ENCODE results near the gene UFD1.

DNA sequence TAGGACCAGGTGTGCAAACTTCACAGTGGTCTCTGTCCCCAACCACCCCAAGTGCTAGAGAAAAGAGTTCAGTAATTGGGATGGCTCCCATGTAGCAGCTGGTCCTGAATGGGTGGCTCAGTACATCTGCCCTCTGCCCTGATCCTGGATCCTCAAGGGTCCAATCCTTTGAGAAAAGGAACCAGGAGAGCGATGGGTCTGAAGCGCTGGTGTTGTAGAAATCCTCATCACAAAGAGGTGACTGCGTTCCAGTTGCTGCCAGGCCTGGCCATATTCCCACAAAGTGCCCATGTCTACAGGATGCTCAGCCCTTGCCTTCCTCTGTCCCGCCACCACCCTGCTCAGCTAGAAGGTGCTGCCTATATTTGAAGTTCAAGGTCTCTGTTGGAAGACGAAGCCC, 25.3 kb downstream of the UFD1 start:
- TF ChIP-seq, protein P1, sequence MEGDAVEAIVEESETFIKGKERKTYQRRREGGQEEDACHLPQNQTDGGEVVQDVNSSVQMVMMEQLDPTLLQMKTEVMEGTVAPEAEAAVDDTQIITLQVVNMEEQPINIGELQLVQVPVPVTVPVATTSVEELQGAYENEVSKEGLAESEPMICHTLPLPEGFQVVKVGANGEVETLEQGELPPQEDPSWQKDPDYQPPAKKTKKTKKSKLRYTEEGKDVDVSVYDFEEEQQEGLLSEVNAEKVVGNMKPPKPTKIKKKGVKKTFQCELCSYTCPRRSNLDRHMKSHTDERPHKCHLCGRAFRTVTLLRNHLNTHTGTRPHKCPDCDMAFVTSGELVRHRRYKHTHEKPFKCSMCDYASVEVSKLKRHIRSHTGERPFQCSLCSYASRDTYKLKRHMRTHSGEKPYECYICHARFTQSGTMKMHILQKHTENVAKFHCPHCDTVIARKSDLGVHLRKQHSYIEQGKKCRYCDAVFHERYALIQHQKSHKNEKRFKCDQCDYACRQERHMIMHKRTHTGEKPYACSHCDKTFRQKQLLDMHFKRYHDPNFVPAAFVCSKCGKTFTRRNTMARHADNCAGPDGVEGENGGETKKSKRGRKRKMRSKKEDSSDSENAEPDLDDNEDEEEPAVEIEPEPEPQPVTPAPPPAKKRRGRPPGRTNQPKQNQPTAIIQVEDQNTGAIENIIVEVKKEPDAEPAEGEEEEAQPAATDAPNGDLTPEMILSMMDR (IDR thresholded peaks at IDR 0.05): no peak
- no peak for TF ChIP-seq POLR2A (IDR thresholded peaks at IDR 0.05)
